ENCODE data around the gene ST3GAL2. TPM values are rescaled to one million over a fixed set of nuclear protein-coding genes. Genes with fewer than 3 reads are reported as not detected.

Gene ST3GAL2
- total RNA-seq, 1 donor from 2014 or later = 28.9 TPM

DNA sequence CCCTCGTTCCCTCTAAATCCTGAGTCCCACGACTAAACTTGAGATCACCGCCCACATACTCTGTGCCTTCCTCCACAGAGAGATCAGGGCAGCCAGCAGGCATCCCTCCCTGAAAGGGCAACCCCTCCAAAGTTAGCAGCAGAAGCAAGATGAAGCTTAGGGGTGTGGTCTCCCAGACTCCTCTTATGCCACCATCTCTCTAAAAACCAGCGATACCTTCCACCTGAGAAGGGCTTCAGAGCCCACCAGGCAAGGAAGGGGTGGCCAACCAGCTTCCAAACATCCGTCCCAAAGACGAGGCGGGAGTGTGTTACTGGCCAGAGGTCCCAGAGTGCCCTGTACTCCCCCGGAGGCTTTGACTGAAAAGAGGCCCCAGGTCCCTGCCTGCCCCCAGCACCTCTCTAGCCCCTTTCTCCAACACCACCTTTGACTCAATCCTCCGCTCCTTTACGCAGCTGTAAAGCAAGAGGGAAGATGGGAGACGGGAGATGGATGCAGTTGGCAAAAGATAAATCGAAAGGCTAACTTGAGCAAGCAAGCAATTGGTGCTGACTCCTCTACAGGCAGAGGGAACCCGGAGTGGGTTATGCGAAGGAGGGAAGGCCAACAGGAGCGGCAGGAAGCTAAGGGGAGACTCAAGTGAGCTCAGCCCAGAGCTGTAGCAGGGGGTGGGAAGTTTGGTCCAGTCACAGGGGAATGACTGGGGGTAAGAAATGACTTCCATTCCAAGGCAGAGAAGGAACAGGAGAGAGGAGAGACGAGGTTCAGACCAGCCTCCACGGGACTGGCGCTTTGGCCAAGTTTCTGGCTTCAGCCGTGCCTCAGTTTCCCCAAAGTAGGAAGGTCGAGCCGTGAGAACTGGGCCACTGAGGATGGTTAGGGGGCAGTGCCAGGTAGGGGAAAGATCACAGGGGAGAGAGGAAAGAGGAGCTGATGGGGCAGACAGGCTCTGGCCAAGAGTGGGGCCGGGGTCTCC lies 1.0 kb downstream of the ST3GAL2 start:
- no peak for DNase-seq (ENCODE audit: low spot score)

DNA sequence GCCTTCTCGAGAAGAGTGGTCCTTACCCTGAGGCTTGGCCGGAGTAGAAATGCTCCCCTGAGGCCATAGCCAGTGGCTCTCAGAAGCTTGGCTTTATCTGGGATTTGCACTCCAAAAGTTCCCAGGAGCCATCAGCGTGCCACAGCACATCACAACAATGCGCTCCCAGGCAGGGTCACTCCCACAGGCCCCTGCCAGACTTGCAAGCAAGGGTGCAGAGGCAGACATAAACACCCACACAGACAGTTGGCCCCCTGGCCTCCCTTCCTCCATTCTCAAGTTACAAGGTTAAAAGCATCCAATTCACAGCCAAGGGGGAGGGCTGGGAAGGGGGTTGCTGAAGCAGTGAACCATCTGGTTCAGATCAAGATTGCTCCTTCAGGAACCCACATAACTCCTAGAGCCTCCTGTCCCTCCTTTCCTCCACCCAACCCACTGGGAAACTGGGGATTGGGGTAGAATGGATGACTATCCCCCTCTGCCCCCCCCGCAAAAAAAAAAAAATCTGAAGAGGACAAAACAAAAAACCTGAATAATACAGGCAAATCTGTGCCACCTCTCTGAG lies 1.8 kb downstream of the ST3GAL2 start:
- no peak for DNase-seq (ENCODE audit: low spot score)

DNA sequence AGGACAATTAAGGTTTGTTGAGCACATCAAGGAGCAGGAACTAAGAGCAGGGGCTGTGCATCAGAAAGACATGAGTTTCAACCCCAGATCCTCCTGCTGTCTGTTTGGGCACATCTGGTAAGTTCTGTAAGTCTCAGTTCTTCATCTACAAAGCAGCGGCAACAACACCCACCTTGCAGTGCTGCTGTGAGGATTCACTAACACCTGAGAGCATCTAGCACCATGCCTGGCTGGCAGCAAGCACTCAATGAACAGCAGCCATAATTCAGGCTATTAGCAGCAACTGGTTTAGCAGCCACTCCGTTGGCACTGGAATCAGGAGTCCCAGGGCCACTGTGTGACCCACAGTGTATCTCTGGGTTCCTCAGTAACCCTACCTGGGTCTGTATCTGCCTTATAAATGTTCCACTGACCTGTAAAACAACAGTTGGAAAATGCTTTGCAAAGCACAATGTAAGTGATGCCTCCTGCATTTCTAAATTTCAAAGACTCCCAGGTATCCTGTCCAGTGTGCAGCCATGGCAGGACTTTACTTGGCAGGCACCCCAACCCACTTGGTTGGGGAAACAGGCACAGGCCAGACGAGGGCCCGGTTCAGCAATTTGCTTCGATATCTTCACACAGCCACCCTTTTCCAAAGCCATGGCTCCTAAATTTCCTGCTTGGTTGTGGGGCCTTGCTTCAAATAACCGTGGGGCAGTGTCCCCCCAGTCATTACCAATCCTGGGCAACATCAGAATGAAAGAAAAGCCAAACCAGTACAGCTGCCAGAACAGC lies 4.2 kb downstream of the ST3GAL2 start:
- no peak for DNase-seq (ENCODE audit: low spot score)

DNA sequence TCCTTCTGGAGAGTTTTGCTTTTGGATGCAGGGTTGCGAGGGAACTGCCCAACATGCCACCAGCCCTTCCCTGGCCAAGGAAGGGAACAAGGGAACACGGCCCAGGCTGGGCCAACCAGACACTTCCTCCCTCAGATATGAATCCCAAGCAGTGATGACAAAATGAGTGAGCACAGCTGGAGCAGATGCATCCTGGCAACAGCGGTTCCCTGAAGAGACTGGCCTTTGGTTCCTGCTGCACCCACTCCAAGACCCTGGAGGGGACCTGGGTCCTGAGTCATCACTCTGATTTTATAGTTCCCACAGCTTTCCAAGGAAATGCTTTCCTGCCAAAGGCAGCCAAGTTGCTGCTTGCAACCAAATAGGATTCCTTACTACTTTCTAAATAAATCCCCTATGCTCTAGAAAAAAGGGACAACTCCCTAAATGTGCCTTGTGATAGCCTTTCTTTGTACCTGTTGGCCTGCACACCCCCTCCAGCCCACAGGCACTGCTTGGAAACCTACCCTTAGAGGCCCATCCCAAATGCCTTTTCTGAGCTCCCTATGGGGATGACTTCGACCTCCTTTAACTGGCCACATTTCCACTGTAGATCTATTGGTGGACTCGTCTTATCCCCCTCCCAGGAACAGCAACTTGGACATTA lies 5.3 kb downstream of the ST3GAL2 start:
- DNase-seq (ENCODE audit: low spot score) = peak; percentile 76

DNA sequence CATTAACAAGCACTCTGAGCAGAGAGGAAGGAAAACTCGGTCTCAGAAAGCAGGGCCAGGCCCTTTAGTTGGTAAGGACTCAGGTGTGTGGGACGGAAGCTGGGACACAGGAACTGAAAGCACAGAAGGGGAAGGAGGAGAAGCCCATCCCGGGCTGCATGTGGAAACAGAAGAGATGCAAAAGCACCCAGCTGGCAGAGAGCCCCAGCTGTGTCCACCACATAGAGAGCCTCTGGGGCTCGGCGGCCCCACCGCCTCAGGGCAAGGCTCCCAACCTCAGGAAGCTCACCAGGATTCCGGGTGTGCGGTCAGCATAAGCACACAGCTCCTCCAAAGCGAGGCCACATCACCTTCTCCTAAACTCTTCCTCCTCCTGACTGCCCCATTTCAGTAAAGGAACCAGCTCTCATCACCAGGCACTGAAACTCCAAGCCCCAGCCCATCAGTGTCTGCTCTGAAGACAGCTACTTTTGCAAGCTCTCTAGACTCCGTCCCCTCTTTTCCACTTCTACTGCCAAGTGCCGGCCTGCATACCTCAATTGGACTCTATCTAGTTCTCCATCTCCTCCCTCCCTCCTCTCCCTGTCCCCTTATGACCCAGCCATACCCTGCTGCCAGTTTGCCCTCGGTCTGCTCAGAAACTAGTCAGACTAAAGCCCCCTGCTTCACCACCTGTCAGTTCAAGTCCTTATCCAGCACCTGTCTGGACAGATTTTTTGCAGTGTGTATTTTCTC lies 6.0 kb downstream of the ST3GAL2 start:
- no peak for DNase-seq (ENCODE audit: low spot score)

DNA sequence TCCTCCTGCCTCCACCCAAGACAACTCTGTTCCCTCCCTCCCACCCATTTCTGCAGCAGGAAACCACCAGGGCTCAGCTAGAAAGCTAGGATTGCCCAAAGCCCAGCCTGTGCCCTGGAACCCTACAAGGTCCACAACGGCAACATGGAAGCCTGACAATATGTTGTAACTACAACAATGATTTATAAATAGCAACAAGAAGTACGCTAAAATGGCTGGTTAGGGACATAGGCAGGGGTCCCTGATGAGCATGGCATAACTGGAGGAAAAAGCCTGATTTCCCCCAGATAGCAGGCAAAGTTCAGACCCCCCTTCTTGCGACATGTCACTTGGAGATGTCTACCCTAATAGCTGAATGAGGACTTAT lies 6.6 kb downstream of the ST3GAL2 start:
- DNase-seq (ENCODE audit: low spot score) = no peak

DNA sequence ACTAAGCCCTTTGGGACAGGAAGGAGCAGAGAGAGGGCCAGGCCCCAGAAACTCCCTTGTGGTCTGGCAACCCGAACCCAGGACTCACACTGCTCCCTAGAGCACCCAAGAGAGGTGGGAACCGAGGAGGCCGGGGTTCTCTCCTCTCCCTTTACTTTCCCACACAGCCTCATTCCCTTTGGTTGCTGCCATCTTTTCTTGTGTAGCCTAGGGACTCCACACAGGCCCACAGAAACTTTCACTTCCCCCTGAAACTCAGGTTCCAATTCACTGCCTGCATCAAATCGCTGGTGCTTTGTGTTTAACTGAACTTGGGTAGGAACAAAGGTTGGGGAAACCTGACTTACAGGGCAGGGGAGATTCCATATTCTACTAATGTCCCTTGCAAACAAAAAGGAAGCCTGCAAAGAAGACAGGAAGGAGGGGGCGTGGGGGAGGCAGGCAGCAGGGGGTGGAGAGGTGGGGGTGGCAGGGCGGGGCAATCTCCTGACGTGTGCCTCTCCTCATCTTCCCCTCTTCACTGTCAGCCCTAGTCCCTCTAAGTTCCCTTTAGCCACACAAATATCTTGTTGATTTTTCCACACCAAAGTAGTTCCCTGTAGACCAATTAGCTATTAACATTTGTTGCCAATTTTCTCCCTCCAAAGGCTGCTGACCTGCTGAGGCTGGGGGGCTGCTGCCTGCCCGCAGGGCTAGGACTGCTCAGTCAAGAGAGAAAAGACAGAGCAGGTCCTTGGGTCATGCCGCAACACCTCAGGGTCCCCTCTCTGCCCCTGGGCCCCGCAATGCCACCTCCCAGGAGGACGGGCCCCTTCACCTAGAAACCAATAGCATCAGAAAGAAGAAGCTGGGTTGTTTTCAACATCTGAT lies 8.0 kb downstream of the ST3GAL2 start:
- peak; percentile 59 for DNase-seq (ENCODE audit: low spot score)

DNA sequence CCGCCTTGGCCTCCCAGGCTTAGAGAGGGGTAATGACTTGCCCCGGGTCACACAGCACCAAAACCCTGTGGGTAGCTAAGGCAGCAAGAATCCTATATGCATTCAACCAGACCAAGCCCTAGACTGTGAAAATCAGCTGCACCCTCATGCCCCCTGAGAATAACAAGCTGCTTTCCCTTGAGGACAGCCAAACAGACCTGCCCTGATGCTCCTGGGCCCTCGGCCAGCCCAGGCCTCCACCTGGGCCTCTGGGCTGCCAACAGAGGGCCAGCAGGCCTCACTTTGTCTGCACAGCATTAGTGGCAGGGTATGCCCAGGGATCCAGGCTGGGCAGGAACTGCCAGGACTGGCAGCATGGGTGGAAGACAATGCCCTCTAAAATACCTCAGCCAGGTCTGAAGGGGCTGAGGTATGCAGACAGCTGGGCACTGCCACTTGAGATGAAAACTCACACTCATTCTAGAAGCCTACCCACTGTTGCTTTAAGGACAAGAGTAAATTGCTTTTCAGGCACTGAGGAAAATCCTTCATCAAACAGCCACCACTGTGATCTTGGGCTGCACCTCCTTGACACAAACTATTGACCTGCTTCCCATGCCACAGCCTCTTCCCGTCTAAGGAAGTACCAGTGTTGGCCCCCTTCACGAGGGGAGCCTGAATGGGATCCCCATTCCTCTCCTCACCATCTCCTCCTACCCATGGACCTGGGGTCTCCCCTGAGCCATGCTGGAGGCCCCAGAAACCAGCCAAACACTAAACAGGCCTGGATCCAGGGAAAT lies 8.8 kb downstream of the ST3GAL2 start:
- DNase-seq (ENCODE audit: low spot score) = no peak

DNA sequence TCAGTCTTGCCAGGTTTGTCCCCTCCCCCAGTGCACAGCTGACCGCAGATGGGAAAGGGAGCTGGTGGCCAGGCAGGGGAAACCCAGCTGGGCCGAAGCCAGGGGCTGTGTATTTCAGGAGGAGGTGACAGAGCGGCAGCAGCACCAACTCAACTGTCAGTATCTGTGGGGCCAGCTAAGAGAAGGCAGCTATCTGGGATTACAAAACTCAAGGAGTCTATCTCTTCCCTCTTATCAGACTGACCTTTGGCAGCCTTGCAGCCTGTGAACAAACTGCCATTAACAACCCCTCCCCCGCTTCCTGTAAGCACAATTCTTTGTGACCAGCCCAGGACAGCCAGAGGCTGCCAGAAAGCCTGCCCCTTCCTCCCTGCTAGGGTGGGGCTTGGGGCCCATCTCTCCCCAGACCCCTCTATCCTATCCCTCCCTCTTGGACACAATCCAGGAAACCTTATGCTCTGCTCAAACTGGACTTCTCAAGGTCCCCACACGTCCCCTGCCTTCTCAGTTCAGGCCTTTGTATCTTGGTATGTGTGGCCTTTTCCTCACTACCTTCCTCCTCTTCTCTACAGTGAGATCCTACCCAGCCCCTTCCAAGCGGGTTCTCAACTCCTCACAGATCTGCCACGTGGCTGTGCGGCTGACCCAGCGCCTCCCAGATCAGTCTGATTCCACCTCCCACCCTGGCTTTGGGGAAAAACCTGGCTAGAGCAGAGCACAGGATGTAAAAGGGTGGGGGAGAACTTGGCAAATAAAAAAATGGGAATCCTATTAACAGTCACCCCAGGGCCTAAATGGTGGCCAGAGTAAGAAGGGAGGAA lies 10.5 kb downstream of the ST3GAL2 start:
- peak; percentile 93 for DNase-seq (ENCODE audit: low spot score)

DNA sequence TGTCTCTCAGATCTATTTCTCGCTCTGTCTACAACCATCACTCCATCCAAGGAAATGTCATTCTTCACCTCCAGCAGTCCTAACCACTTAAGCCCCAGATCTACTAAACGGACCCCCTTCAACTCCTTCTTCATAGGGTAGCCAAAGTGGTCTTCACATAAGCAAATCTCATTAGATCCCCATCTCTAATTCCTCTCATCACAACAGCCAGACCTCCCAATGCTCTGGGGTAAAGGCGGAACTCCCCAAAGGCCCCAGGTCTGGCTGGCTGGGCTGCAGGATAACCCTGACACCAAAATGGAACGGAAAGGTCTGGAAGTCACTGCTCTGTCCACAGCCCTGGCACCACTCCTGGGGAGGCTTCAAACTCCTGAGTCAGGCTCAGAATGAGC lies 11.1 kb downstream of the ST3GAL2 start:
- no peak for DNase-seq (ENCODE audit: low spot score)

DNA sequence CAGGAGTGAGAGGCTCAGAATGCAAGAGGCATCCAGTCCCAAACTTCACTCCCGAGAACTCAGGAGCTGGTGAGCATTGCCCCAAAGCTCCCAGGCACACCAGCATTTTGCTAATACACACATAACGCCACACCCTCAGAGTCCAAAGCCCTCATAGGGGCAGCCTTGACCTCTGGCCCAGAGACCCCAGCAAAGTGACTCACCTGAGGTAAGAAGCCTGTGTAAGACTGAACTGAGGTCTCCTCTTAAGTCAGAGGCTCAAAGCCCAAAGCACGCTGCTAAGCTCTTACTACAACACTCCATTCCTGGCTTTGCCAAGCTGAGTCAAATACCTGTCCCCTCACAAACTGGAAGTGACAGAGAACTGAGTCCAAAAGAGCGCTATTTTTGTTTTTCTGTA lies 16.4 kb downstream of the ST3GAL2 start:
- DNase-seq (ENCODE audit: low spot score) = no peak

DNA sequence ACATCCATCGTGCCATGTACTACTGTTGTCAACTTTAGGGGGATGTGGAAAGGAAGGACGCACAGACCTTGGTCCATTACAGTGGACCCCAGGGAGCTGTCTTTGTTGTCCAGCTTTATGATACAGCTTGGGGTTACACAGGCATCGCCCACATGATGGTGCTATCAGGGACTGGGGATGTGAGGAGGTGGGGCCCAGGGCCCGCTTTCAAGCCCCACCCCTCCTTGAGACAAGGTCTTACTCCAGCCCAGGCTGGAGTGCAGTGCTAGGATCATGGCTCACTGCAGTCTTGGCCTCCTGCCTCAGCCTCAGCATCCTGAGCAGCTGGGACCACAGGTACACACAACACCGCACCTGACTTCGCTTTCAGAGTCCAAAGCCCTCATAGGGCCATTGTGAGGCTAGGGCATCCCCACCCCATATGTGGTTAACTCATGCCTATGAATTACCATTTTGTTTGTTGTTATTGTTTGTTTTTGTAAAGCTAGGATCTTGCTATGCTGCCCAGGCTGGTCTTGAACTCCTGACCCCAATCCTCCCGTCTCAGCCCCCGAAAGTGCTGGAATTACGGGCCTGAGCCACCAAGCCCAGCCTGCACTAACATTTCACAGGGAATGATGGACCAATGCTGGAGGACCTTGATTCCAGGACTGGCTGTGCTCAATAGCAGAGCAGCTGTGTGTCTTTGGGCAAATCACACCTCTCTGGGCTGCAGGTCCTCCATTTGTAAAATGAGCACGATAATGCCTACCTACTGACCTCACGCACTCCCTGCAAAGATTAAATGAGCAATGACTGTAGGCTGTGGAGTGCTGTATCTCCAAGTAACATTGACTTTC lies 17.2 kb downstream of the ST3GAL2 start:
- DNase-seq (ENCODE audit: low spot score) = no peak

DNA sequence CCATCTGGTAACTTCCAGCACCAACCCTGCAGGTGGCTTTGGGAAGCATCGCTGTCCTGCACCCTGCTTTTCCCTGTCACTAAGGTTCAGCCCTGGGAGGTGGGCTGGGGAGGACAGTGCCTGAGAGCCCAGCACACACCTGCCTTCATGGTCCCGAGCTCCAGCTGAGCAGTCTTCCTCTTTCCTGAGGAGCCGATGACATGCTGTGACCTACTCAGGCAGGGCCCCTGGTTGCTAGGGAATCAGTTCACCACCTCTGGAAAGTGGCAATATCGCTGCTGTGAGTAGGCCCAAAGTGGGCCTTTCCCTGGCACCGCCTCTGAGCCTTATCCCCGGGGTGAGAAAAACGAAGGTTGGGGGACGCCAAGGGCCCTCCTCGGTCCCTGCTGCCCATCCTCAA lies 17.9 kb downstream of the ST3GAL2 start:
- DNase-seq (ENCODE audit: low spot score) = no peak

DNA sequence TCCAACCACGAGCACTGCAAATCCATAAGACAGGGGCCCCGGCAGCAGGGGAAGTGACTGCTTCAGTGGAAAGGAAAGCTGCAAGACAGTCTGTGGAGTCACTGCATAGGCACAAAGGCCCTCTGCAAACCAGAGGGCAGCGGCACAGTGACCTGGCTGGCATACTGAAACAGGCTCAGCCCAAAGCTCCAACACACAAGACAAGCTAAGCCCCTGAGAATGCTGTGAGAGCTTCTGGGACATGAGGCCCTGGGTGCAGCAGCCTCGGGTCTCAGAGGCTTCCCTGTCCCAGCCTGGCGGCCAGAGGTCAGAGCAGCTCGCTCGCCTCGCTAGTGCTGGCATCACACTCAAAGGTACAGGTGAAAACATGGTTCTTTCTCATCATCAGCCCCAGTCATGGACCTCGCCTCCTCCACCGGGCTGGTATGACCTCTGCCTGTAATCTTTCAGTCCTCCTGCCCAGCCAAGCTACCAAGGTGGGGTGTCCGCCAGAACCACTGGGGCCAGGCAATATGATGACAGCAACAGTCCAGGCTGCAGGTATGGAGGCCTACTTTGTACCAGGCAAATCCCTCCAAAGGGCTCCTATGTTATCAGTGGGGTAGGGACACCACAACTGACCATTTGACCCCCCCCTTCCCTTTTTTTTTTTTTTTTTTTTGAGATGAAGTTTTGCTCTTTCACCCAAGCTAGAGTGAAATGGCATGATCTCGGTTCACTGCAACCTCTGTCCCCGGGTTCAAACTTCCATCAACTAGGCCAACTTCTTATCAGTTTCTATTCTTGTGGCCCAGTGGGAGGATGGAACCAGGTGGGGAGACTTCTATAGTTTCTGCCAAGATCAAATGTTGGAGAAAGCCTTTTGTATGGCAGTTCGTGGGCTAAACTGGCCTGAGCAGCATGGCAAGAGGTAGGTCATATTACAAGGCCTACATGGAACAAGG lies 19.2 kb downstream of the ST3GAL2 start:
- DNase-seq (ENCODE audit: low spot score) = no peak

DNA sequence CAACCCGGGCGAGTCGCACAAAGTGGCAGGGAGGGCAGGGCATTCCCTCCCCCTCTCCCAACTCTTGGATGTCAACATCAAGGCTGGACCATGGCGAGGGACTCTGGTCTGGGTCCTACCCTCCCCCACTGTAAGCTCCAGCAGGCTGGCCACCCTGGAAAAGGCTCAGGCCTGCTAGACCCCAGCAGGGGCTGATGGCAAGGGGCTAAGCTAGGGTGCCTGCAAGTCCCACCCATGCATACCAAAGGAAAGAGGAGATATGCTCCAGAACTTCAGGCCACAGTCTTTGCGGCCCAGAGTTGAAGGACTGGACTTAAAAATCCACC lies 19.9 kb downstream of the ST3GAL2 start:
- DNase-seq (ENCODE audit: low spot score) = no peak

DNA sequence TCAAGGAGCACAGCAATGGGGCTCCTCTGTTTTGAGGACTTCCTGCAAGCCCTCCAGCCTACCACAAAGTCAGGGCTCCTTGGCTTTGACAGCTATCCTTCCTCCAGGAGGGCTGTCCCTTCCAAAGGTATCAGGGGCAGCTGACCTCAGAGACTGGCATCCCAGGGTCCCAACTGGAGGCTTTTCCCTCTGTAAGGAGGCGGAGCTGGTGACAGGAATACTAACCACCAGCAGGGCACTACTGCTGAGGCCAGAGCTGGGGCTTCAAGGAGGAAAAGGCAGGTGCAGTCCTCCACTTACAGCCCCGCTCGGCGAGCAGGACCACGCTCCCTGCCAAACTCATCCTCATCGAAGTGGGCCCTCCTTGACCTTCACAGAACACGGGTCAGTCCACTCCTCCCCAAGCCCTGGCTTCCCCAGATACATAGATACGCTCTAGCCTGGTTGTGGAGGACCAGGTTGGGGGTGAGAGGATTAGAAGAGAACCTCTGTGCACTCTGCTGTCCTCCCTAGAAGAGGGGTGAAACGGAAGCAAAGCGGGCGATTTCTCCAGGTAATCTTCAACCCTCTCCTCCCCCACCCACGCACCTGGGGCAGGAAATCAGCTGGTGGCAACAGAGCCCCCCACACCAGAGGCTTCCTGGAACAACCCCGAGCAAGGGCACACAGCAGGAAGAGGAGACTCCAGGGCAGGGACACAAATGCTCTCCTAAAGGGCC lies 20.5 kb downstream of the ST3GAL2 start:
- no peak for DNase-seq (ENCODE audit: low spot score)

Data from ureter (tissue), 1 donor.